HG02798 (cell line): ENCODE results near the gene ERBIN.
"Not testable (repeated sequence)": the region's sequence is repeated elsewhere in the genome, so short reads cannot be mapped to it uniquely, and the experiment has no call there.

Experiments
- ATAC-seq: cut with Tn5 transposase; IDR thresholded peaks from one replicate; pipeline ENCODE4 v1.9.1; 2021; ENCODE audit warnings: mild to moderate bottlenecking; ENCODE audit not compliant: unreplicated experiment, poor library complexity

The ERBIN gene

DNA sequence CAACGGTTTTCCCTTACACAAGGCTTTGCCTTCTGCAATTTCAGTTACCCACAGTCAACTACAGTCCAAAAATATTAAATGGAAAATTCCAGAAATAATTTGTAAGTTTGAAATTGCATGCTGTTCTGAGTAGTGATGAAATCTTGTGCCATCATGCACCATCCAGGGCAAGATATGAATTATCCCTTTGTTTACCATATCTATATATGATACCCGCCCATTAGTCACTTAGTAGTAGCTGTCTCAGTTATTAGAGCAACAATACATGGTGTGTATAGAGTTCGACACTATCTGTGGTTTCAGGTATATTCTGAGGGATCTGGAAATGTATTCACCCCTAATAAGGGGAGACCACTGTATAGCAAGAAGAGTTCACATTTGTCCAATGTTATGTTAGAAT lies 29.4 kb downstream of the ERBIN start:
- no peak for ATAC-seq

GRCh38 chr5:65957703-65958102 lies 31.3 kb downstream of the ERBIN start:
- not testable (repeated sequence) for ATAC-seq

- peak; percentile 94 for ATAC-seq
Observed at GRCh38 chr5:65961633-65962032, 35.3 kb downstream of the ERBIN start.

DNA sequence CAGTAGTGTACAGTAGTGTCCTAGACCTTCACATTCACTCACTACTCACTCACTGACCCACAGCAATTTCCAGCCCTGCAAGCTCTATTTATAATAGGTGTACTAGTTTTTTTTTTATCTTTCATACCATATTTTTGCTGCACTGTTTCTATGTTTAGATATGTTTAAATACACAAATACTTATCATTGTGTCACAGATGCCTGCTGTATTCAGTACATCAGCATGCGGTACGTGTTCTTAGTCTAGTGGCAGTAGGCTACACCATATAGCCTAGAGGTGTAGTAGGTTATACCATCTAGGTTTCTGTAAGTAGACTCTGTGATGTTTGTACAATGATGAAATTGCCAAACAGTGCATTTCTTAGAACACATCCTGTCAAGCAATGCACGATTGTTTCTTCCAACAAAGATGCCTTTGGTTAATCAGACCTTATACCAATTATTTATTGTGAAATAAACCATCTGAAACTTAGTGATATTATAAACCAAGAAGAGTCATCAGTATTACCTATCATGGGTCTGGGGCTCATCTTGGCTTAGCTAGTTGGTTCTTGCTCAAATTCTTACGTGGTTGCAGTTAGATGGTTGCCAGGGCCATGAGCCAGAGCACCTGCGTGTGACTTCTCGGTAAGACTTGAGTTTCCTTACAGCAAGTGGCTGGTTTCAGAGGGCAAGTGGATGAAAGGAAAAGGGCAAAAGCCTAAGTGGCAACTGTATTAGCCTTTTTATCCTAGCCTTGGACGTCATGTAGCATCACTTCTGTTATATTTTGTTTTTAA lies 41.1 kb downstream of the ERBIN start:
- ATAC-seq, result no peak

DNA sequence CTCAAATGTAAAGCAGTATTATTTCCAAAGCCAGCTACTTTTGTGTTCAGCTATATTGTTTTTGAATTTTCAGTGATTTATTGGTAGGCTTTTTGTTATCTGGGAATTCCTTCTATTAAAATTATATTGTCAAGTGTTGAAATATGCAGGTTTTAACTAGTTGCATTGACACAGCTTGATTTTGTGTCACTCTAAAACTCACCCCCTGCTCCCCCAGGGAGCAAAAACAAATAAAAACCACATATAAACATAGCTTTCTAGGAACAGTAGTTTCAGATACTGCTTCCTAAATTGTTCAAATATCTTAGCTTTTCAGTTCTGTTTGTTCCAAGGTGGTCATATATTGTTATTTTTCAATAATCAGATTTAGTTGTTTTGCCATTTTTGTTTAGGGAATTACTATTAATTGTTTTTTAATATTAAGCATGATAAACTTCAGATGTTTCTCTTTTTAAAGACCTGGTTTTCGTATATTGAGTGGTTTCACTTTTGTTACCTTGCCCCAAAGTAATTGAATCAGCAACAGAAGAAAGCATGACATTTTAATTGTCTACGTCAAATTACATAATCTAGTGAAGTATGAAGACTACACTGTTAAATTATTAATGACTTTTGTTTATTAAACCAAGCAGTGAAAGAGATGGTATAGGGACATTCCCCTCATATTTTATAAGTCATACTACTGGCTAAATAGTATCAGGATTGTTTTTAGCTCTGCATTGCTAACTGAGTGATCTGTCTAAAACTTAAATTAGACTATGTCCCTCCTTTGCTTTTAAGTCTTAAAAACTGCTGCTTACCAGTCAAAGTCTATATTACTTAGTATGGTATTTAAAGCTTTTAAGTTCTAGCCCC lies 43.4 kb downstream of the ERBIN start:
- no peak for ATAC-seq

DNA sequence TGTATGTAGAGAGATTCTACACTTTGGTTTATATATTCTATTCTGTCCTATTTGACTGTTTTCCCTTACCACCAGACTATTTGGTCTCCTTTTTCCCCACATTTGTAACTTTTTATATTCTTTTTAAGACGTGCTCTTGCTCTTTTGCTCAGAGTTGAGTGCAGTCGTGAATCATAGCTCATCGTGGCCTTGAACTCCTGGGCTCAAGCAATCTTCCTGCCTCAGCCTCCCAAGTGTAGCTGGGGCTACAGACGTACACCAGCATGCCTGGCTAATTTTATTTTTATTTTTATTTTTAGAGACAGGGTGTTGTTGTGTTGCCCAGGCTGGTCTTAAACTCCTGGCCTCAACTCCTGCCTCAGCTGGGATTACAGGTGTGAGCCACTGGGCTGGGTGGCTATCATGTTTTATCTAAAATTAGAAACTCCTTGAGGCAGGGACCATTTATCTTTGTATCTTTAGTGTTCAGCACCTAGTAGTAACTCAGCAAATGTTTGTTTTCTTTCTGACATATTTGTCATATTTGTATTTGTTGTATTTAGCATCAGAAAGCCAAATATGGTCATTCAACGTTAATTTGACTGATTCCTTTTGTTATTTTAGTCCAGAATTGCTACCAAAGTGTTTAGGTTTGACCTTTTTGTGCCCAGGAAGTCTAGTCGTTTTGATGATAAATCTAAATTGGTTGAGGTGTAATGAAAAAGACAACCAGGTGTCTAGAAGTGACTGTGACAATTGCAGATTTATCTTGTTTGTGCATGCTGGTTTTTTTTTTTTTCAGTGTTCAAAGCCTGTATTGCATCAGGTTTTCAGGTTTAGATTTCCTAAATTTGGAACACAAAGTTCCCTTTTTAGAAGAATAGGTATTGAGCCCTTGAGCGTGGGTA lies 44.3 kb downstream of the ERBIN start:
- peak; percentile 36 for ATAC-seq

- ATAC-seq, result no peak
Observed at GRCh38 chr5:65971643-65972042, 45.3 kb downstream of the ERBIN start.

DNA sequence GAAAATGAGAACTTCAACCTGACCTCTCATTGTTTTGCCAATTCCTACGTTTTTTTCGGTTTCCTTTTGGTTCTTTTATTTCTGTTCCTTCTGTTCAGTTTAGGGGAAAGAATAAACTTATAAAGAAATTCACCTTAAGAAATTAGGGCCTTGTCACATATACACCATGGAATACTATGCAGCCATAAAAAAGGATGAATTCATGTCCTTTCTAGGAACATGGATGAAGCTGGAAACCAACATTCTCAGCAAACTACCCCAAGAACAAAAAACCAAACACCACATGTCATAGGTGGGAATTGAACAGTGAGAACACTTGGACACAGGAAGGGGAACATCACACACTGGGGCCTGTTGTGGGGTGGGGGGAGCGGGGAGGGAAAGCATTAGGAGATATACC lies 46.5 kb downstream of the ERBIN start:
- ATAC-seq, result not testable (repeated sequence)

DNA sequence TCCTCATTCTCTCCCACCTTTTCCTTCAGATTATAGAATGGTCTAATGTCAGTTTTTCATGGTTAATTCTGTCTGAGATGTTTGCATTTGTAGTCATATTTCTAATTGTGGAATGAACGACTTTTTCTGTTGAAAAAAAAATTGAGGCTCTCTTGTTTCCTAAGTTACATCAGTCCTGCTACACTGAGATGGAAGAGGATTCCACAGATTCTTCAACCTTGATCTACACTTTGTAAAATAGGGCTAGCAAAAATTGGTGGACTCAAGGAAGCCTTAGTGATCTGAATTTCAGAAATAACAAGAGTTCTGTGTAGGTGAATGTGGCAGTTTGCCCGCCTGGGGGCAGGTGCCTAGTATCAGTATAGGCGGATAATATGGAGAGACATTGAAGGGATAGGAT lies 51.9 kb downstream of the ERBIN start:
- ATAC-seq, result no peak

DNA sequence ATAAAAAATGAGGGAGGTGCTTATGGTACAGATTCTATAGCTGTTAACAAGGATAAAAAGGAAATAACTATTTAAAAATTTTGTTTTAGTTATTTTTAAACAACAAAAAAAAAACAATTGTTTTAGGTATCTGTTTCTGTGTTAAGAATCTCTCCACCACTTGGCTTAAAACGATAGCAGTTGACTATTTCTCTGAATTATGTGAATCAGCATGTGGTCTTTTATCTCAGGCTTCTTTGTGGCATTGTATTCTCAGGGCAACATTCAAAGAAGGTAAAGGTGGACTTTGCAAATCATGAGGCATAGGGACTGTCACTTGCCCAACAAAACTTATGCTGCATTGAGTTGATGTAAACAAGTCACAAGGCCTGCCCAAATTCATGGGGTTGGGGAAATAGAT lies 55.2 kb downstream of the ERBIN start:
- no peak for ATAC-seq

DNA sequence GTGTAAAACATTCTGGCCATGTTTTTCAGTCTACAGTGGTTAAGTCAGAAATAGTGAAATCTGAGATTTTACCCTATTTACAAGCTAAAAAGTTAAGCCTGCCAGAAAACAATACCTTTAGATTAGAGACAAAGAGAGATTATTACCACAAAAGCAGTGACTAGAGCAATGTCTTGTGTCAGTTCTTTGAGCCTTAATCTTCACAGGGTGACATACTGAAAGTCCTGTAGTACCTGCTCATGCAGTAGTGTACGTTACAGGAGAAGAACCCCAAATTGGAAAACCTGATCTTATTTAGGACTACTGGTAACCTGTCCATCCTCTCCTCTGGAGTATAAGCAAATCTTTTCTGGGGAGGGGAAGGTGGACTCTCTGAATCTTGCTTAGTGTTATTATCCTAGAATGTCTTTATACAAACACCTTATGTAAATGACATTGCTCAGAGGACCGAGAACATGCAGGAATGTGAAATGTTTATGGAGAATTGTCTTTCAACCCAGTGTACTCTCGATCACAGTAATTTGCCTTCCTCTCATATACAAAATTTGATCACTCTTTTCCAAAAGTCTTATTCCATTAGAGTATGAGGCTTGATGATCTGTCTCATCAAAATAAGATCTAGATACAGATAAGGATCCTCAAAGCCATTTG lies 55.7 kb downstream of the ERBIN start:
- ATAC-seq, result no peak

- no peak for ATAC-seq
Observed at GRCh38 chr5:65982635-65983034, 56.3 kb downstream of the ERBIN start.

GRCh38 chr5:65984098-65984885 lies 57.9 kb downstream of the ERBIN start:
- no peak for ATAC-seq

DNA sequence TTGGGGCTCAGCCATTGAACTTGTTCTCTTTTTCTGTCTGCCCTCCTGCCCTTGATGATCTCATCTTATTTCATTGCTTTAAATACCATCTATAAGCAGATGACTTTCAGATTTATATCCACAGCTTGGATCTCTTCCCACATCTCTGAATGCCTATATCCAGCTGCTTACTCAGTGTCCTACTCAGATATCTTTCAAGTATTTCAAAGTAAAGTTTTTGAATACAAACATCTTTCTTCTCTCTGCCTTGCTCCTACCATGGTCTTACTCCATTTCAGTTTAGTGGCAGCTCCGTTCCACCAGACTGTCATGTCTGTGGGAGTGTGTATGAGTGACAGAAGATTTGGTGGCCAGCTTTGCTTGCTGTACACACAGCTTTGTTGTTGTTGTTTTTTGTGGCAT lies 59.7 kb downstream of the ERBIN start:
- no peak for ATAC-seq

- no peak for ATAC-seq
Observed at GRCh38 chr5:65986796-65987195, 60.4 kb downstream of the ERBIN start.

- no peak for ATAC-seq
Observed at GRCh38 chr5:65987982-65988381, 61.6 kb downstream of the ERBIN start.

- ATAC-seq, result no peak
Observed at GRCh38 chr5:65989158-65989557, 62.8 kb downstream of the ERBIN start.

DNA sequence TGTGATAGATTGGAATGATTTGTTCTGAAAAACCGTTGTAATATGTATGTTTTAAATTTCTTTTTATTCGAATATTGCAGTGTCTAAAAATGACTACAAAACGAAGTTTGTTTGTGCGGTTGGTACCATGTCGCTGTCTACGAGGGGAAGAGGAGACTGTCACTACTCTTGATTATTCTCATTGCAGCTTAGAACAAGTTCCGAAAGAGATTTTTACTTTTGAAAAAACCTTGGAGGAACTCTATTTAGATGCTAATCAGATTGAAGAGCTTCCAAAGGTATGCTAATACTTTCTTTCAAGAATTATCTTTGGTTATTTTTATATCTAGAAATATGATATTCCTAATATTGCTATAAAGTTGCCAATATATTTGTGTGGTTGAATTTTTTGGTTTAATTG lies 66.3 kb downstream of the ERBIN start:
- ATAC-seq, result no peak

GRCh38 chr5:65994117-65994786 lies 67.9 kb downstream of the ERBIN start:
- ATAC-seq, result no peak
